ENCODE data around the gene UBR2.
A peak's percentile ranks its signal among the peaks of the same experiment; 100 is the strongest.

Gene UBR2

DNA sequence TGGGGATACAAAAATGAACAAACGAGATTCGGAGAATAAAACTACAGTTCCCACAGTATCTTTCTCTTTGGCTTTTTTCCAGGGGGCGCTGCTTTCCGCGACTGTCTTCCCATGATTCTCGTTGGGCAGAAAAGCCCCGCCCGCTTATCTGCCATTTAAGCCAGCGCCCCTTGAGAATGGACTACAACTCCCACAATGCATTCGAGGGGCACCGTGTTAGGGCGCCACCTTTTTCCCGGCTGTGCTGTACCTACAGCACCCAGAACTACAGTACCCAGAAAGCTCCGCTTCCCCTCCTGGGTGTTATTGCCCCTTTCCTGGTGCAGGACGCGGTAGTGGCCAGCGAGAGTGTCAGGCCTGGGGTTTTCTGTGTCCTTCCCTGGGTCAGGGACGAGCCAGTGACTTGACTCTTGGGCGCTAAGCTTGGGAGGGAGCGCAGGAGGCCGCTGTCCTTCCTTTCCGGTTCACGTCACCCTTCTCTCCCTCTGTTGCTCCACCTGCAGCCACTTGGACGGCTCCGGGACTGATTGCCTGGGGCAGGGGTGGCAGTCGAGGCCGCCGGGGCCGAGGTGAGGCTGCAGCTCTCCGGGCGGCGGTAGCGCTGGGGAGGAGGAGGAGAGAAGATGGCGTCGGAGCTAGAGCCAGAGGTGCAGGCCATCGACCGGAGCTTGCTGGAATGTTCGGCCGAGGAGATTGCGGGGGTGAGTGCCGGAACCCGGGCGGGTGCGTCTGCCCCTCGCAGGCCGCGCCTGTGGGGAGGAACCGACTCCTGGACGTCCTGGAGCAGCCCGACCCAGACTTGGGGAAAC lies at the start of gene UBR2:
TSS of gene UBR2 (plus strand) at position 333 of the 809 bp plus-strand sequence. CDS start at position 624, 291 bp downstream.
- Histone ChIP-seq H3K4me3 (replicated peaks; ENCODE audit: low read depth, low read length) (peak within 1 kb of the TSS; percentile 96), H3K27me3 (replicated peaks; ENCODE audit: control insufficient read depth, insufficient read depth, low read length) (no peaks in the 10 kb centered on the region), H3K36me3 (ENCODE audit: control insufficient read depth, insufficient read depth, low read length) (no peaks in the 10 kb centered on the region)
- DNase-seq (ENCODE audit: extremely low read depth, insufficient read length) = peak; percentile 89
- TF ChIP-seq, protein P1, sequence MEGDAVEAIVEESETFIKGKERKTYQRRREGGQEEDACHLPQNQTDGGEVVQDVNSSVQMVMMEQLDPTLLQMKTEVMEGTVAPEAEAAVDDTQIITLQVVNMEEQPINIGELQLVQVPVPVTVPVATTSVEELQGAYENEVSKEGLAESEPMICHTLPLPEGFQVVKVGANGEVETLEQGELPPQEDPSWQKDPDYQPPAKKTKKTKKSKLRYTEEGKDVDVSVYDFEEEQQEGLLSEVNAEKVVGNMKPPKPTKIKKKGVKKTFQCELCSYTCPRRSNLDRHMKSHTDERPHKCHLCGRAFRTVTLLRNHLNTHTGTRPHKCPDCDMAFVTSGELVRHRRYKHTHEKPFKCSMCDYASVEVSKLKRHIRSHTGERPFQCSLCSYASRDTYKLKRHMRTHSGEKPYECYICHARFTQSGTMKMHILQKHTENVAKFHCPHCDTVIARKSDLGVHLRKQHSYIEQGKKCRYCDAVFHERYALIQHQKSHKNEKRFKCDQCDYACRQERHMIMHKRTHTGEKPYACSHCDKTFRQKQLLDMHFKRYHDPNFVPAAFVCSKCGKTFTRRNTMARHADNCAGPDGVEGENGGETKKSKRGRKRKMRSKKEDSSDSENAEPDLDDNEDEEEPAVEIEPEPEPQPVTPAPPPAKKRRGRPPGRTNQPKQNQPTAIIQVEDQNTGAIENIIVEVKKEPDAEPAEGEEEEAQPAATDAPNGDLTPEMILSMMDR (IDR thresholded peaks at IDR 0.05; ENCODE audit: insufficient read depth, low read length, poor library complexity, severe bottlenecking) = peak; percentile 53

DNA sequence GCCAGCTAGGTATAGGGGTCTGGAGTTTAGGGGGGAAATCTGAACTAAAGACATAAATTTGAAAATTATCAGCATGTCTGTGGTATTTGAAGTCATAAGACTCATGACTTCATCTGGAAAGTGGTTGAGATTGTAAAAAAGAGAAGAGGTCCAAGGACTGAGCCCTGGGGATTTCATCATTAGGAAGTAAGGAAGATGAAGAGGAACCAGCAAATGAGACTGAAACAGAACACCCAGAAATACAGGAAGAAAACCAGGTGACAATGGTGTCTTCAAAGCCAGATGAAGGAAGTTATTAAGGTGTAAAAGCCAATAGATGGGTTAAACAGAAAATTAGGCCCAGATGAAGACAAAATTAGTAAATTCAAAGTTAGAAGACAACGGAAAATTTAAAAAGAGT lies 49.1 kb upstream of the UBR2 start:
- no peak for DNase-seq (ENCODE audit: extremely low read depth, insufficient read length)
- no peaks in the 10 kb centered on the region for H3K36me3 ChIP-seq (ENCODE audit: control insufficient read depth, insufficient read depth, low read length)
- TF ChIP-seq, protein P1 (IDR thresholded peaks at IDR 0.05; ENCODE audit: insufficient read depth, low read length, poor library complexity, severe bottlenecking) = no peak
- no peak overlapping the region for H3K4me3 ChIP-seq (replicated peaks; ENCODE audit: low read depth, low read length)
- H3K27me3 ChIP-seq (replicated peaks; ENCODE audit: control insufficient read depth, insufficient read depth, low read length) = no peaks in the 10 kb centered on the region

DNA sequence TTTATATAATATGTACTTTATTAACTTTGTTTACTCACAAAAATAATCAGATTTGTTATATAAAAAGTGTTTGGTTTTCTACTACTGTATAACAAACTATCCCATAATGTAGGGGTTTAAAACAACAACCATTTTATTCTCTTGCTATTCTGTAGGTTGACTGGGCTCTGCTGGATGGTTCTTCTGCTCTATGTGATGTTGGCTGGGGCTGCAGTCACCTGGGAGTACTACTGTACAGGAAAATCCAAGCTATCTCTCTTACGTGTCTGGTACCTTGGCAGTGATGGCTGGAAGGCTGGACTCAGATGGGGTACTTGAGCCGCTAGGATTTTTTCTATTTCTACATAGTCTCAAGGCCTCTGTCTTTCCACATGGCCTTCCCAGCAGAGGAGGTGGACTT lies 44.0 kb upstream of the UBR2 start:
- Histone ChIP-seq H3K27me3 (replicated peaks; ENCODE audit: control insufficient read depth, insufficient read depth, low read length) (no peaks in the 10 kb centered on the region), H3K4me3 (replicated peaks; ENCODE audit: low read depth, low read length) (no peak overlapping the region), H3K36me3 (ENCODE audit: control insufficient read depth, insufficient read depth, low read length) (no peaks in the 10 kb centered on the region)
- DNase-seq (ENCODE audit: extremely low read depth, insufficient read length) = no peak
- TF ChIP-seq, protein P1 (IDR thresholded peaks at IDR 0.05; ENCODE audit: insufficient read depth, low read length, poor library complexity, severe bottlenecking) = no peak

DNA sequence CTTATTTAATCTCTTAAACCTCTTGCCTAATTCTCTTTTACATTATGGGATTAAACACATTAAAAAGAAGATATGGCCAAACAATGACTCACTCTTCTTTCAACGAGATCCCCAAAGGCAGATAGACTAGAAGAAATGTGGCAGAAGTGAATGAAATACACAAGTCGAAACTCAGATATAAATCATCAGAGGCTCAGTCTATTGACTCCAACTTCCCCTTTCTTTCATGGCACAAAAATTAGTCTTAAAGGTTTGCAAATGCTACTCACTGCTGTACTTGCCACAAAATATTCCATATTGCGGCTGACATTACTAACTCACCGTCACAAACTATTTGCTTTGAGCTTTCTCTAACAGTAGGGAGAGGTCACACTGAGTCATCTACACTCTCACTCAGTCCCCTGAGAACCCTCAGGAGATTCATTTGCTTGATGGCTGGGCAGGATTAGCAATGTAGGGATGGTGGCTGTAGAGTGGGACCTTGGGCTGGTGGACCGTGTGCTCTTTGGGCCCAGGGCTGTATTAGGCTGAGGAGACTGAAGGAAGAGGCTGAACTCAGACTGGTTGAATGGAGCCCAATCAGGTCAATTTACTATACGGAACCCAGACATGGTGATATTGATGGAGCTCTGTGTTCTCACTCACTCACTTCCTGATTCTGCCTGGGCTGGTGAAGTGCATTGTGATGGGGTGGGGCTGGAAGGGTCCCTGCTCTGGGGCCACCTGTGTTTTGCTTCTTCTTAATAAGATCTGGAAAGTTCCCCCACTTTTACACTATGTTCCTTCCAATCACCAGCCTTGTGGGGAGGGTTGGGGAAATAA lies 42.8 kb upstream of the UBR2 start:
- Histone ChIP-seq H3K27me3 (replicated peaks; ENCODE audit: control insufficient read depth, insufficient read depth, low read length) (no peaks in the 10 kb centered on the region), H3K36me3 (ENCODE audit: control insufficient read depth, insufficient read depth, low read length) (no peaks in the 10 kb centered on the region), H3K4me3 (replicated peaks; ENCODE audit: low read depth, low read length) (no peak overlapping the region)
- DNase-seq (ENCODE audit: extremely low read depth, insufficient read length) = peak; percentile 68
- TF ChIP-seq, protein P1 (IDR thresholded peaks at IDR 0.05; ENCODE audit: insufficient read depth, low read length, poor library complexity, severe bottlenecking) = no peak

DNA sequence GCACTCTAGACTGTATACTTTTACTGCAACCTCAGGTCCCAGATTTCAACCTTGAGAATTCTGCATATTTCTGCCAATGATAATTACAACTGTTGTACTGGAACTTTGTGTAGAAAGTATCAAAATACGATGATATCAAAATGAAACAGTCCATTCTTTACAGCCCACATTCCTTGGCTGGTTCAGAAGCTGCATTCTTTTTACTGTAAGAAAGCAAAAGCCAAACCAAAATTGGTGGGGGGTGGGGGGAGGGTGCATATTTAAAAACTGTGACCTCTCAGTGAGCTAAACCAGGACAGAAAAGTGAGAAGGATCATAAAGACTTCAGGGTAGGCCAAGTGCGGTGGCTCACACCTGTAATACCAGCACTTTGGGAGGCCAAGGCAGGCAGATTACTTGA lies 41.8 kb upstream of the UBR2 start:
- no peak for DNase-seq (ENCODE audit: extremely low read depth, insufficient read length)
- TF ChIP-seq, protein P1 (IDR thresholded peaks at IDR 0.05; ENCODE audit: insufficient read depth, low read length, poor library complexity, severe bottlenecking) = no peak
- H3K36me3 ChIP-seq (ENCODE audit: control insufficient read depth, insufficient read depth, low read length) = no peaks in the 10 kb centered on the region
- no peak overlapping the region for H3K4me3 ChIP-seq (replicated peaks; ENCODE audit: low read depth, low read length)
- no peaks in the 10 kb centered on the region for H3K27me3 ChIP-seq (replicated peaks; ENCODE audit: control insufficient read depth, insufficient read depth, low read length)

All from GM06990 (cell line).